Measurements from ENCODE around the gene SRGAP3.
A peak's percentile ranks its signal among the peaks of the same experiment; 100 is the strongest.

SRGAP3 gene

GRCh38 chr3:9007928-9008327 is 241.5 kb downstream of the SRGAP3 start:
- DNase-seq = no peak

GRCh38 chr3:9007213-9007612 is 242.2 kb downstream of the SRGAP3 start:
- DNase-seq = no peak

GRCh38 chr3:9000041-9000440 is 249.4 kb downstream of the SRGAP3 start:
- no peak for DNase-seq

GRCh38 chr3:8997151-8997550 is 252.3 kb downstream of the SRGAP3 start:
- no peak for DNase-seq

GRCh38 chr3:8996681-8997121 is 252.7 kb downstream of the SRGAP3 start:
- DNase-seq = no peak

GRCh38 chr3:8996216-8996615 is 253.2 kb downstream of the SRGAP3 start:
- no peak for DNase-seq

GRCh38 chr3:8994226-8994625 is 255.2 kb downstream of the SRGAP3 start:
- DNase-seq = no peak

- no peak for DNase-seq
Observed at GRCh38 chr3:8993331-8993730, 256.1 kb downstream of the SRGAP3 start.

- no peak for DNase-seq
Observed at GRCh38 chr3:8992854-8993253, 256.6 kb downstream of the SRGAP3 start.

- no peak for DNase-seq
Observed at GRCh38 chr3:8992199-8992598, 257.2 kb downstream of the SRGAP3 start.

GRCh38 chr3:8990266-8991215 is 258.9 kb downstream of the SRGAP3 start:
- no peak for DNase-seq

GRCh38 chr3:8988791-8989558 is 260.5 kb downstream of the SRGAP3 start:
- no peak for DNase-seq

- DNase-seq = no peak
Observed at GRCh38 chr3:8988384-8988655, 261.1 kb downstream of the SRGAP3 start.

GRCh38 chr3:8987645-8988383 is 261.6 kb downstream of the SRGAP3 start:
- peak; percentile 62 for DNase-seq

- no peak for DNase-seq
Observed at GRCh38 chr3:8987226-8987625, 262.2 kb downstream of the SRGAP3 start.

GRCh38 chr3:8986741-8987140 is 262.7 kb downstream of the SRGAP3 start:
- DNase-seq = no peak

GRCh38 chr3:8985876-8986275 is 263.6 kb downstream of the SRGAP3 start:
- no peak for DNase-seq

GRCh38 chr3:8985411-8985831 is 264.0 kb downstream of the SRGAP3 start:
- no peak for DNase-seq

- no peak for DNase-seq
Observed at GRCh38 chr3:8984526-8984925, 264.9 kb downstream of the SRGAP3 start.

GRCh38 chr3:8984081-8984480 is 265.4 kb downstream of the SRGAP3 start:
- no peak for DNase-seq

- DNase-seq = no peak
Observed at GRCh38 chr3:8983591-8983990, 265.9 kb downstream of the SRGAP3 start.

GRCh38 chr3:8983026-8983425 is 266.4 kb downstream of the SRGAP3 start:
- DNase-seq = no peak

GRCh38 chr3:8982509-8982908 is 266.9 kb downstream of the SRGAP3 start:
- DNase-seq = no peak

Data from CD4-positive, alpha-beta T cell treated with Interleukin-6 for 4 hours (primary cell).